Left lung (tissue), 10 donors: ENCODE data around the gene PCBD2. TPM values are rescaled to one million over a fixed set of nuclear protein-coding genes. Genes with fewer than 3 reads are reported as not detected.

ENCODE experiments used
- ATAC-seq: fragments of 200-7000 bp; cut with Tn5 transposase; one replicate; pipeline ENCODE4 v1.9.1; 2020; ENCODE audit warnings: moderate library complexity
- DNase-seq, 4 donors: peaks; one replicate each; pipeline ENCODE4 v3.0.0-alpha.2; 2013 to 2020
- H3K27ac ChIP-seq, 2 donors: fragments of 200-600 bp; sonication (generic) in 1 of 2; one replicate each; pipeline versions ENCODE4 v1.5.0 to v1.8.0; 2020 to 2021
- H3K27me3 ChIP-seq, 2 donors: fragments of 200-600 bp; sonication (generic) in 1 of 2; one replicate each; pipeline versions ENCODE4 v1.5.0 to v1.8.0; 2020 to 2021
- H3K36me3 ChIP-seq, 2 donors: fragments of 200-600 bp; sonication (generic) in 1 of 2; one replicate each; pipeline versions ENCODE4 v1.5.0 to v1.8.0; 2020 to 2021
- H3K4me1 ChIP-seq, 2 donors: fragments of 200-600 bp; one replicate each; pipeline ENCODE4 v1.8.0; 2021
- H3K4me3 ChIP-seq, 2 donors: fragments of 200-600 bp; sonication (generic) in 1 of 2; one replicate each; pipeline versions ENCODE4 v1.5.0 to v1.8.0; 2020 to 2021; ENCODE audit warnings: mild to moderate bottlenecking in 1 of 2
- H3K9me3 ChIP-seq, 2 donors: fragments of 200-600 bp; sonication (generic) in 1 of 2; one replicate each; pipeline versions ENCODE4 v1.5.0 to v1.8.0; 2020 to 2021
- intact Hi-C, 2 donors: fragments of 100-400 bp; cut with DNase I; formaldehyde crosslinking; loops; one replicate each; pipeline versions ENCODE4 v1.11.2 to v1.14.2; 2022
- polyA plus RNA-seq, 6 donors: library from polyadenylated mRNA; unstranded; fragments of 120-200 nt; gene quantifications; one replicate each; pipeline ENCODE4 v1.2.1, GENCODE V29; 2013; ENCODE audit not compliant: insufficient read length in 6 of 6
- total RNA-seq, 2 donors: library from RNA; stranded (reverse); fragmentation: NEBNext Ultra II Directional; extraction: Animal tissue kit (Norgen Biotek cat#: 25700); gene quantifications; one replicate each; pipeline ENCODE4 v1.2.1, GENCODE V29; 2021
- TF ChIP-seq, protein P1 (sequence below), 2 donors: fragments of 200-600 bp; sonication (generic) in 1 of 2; IDR thresholded peaks; one replicate each; pipeline versions ENCODE4 v1.5.0 to v1.8.0; 2021; ENCODE audit warnings: antibody characterized with exemption in 2 of 2
- donor health status: DM: no; HTN: yes; CAD: no.
- donor health status: DM: no; HTN: no; CAD: no.

PCBD2 gene
- total and polyA plus RNA-seq, 8 donors, result 9.8 to 17.7 (median 13.5) TPM

GRCh38 chr5:135007749-135008363 lies 102.9 kb downstream of the PCBD2 start:
- DNase-seq (peak in 1 of 4 donors; percentile 43), ATAC-seq (no peak)
- H3K27me3 ChIP-seq, result no peaks in the 10 kb centered on the region
- no peaks in the 10 kb centered on the region for H3K4me1 ChIP-seq
- no peak overlapping the region for H3K27ac ChIP-seq
- H3K4me3 ChIP-seq, result no peak overlapping the region
- intact Hi-C loops, result no loop called here
- TF ChIP-seq, protein P1, sequence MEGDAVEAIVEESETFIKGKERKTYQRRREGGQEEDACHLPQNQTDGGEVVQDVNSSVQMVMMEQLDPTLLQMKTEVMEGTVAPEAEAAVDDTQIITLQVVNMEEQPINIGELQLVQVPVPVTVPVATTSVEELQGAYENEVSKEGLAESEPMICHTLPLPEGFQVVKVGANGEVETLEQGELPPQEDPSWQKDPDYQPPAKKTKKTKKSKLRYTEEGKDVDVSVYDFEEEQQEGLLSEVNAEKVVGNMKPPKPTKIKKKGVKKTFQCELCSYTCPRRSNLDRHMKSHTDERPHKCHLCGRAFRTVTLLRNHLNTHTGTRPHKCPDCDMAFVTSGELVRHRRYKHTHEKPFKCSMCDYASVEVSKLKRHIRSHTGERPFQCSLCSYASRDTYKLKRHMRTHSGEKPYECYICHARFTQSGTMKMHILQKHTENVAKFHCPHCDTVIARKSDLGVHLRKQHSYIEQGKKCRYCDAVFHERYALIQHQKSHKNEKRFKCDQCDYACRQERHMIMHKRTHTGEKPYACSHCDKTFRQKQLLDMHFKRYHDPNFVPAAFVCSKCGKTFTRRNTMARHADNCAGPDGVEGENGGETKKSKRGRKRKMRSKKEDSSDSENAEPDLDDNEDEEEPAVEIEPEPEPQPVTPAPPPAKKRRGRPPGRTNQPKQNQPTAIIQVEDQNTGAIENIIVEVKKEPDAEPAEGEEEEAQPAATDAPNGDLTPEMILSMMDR (IDR thresholded peaks at IDR 0.05), result no peak
- H3K9me3 ChIP-seq, result no peaks in the 10 kb centered on the region
- H3K36me3 ChIP-seq, result no peaks in the 10 kb centered on the region

DNA sequence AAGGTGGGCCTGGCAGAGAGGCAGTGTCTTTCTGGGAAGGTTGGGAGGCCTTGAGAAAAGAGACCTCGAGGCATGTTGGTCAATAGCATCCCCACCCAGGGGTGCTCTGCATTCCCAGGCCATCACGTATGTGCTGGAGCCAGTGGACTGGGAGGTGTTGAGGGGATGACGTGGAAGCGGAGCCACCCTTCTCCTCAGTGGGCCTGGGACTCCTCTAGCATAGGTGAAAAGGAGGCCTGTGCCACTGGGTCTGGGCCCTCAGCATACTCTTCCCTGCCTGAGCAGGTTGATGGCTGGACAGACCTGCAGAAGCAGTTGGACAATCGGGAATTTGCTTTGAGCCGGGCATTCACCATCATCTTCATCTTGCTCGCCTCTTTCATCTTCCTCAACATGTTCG lies 103.6 kb downstream of the PCBD2 start:
- TF ChIP-seq, protein P1 (IDR thresholded peaks at IDR 0.05), result no peak
- H3K4me3 ChIP-seq, result no peak overlapping the region
- no peaks in the 10 kb centered on the region for H3K4me1 ChIP-seq
- H3K27me3 ChIP-seq, result no peaks in the 10 kb centered on the region
- H3K9me3 ChIP-seq, result no peaks in the 10 kb centered on the region
- intact Hi-C loops, result no loop called here
- H3K36me3 ChIP-seq, result no peaks in the 10 kb centered on the region
- ATAC-seq, result no peak
- peak in 1 of 4 donors; percentile 41 for DNase-seq
- no peak overlapping the region for H3K27ac ChIP-seq

- no peaks in the 10 kb centered on the region for H3K36me3 ChIP-seq
- H3K27ac ChIP-seq, result no peak overlapping the region
- H3K27me3 ChIP-seq, result no peaks in the 10 kb centered on the region
- DNase-seq, result peak in 1 of 4 donors; percentile 53
- intact Hi-C loops, result no loop called here
- H3K4me3 ChIP-seq, result no peak overlapping the region
- H3K9me3 ChIP-seq, result no peaks in the 10 kb centered on the region
- H3K4me1 ChIP-seq, result no peaks in the 10 kb centered on the region
- TF ChIP-seq, protein P1 (IDR thresholded peaks at IDR 0.05), result no peak
- no peak for ATAC-seq
Measured at GRCh38 chr5:135008981-135009735, 104.2 kb downstream of the PCBD2 start.

- Histone ChIP-seq H3K27me3 (no peaks in the 10 kb centered on the region), H3K9me3 (no peaks in the 10 kb centered on the region), H3K36me3 (no peaks in the 10 kb centered on the region), H3K27ac (no peak overlapping the region), H3K4me3 (no peak overlapping the region), H3K4me1 (no peaks in the 10 kb centered on the region)
- intact Hi-C loops, result no loop called here
- DNase-seq (peak in 1 of 4 donors; percentile 54), ATAC-seq (no peak)
- TF ChIP-seq, protein P1 (IDR thresholded peaks at IDR 0.05), result no peak
Measured at GRCh38 chr5:135009736-135010501, 105.0 kb downstream of the PCBD2 start.
